Measurements from ENCODE around the gene TRIO.
A peak's percentile ranks its signal among the peaks of the same experiment; 100 is the strongest.

The TRIO gene

GRCh38 chr5:14107536-14107935, 35.6 kb upstream of the TRIO start:
- H3K9ac ChIP-seq (ENCODE audit: low read length): no peak overlapping the region
- H4K20me1 ChIP-seq (ENCODE audit: insufficient read depth, low read length): no peaks in the 10 kb centered on the region
- no peaks in the 10 kb centered on the region for H3K9me3 ChIP-seq (replicated peaks; ENCODE audit: insufficient read depth, low read length)
- no peak overlapping the region for H2AFZ ChIP-seq (ENCODE audit: low read length)
- H3F3A ChIP-seq (ENCODE audit: insufficient read depth, low read length): no peaks in the 10 kb centered on the region
- no peaks in the 10 kb centered on the region for H3K9me2 ChIP-seq (replicated peaks; ENCODE audit: insufficient read depth, low read length)
- no peaks in the 10 kb centered on the region for H3K36me3 ChIP-seq (replicated peaks; ENCODE audit: insufficient read depth, low read length)
- peaks cover 5% of the 10 kb centered on the region; the same call in 1 of the 2 replicates for H3K4me1 ChIP-seq (ENCODE audit: low read length)
- no peak for DNase-seq
- H3K27ac ChIP-seq (ENCODE audit: low read length): no peak overlapping the region
- TF ChIP-seq EZH2 (optimal IDR thresholded peaks at IDR 0.05; ENCODE audit: low read depth, low read length) (no peak), CTCF (IDR thresholded peaks at IDR 0.05; ENCODE audit: low read length) (no peak), EZH2phosphoT487 (IDR thresholded peaks at IDR 0.05; ENCODE audit: low read length) (no peak)
- H3K79me2 ChIP-seq (ENCODE audit: low read length): no peaks in the 10 kb centered on the region
- H3K27me3 ChIP-seq (replicated peaks; ENCODE audit: insufficient read depth, low read length): no peaks in the 10 kb centered on the region
- H3K4me3 ChIP-seq (ENCODE audit: low read length): no peak overlapping the region
- no peak overlapping the region for H3K4me2 ChIP-seq (ENCODE audit: low read depth, low read length)

- Histone ChIP-seq H3K27ac (ENCODE audit: low read length) (no peak overlapping the region), H3K9me3 (replicated peaks; ENCODE audit: insufficient read depth, low read length) (no peaks in the 10 kb centered on the region), H4K20me1 (ENCODE audit: insufficient read depth, low read length) (no peaks in the 10 kb centered on the region), H3F3A (ENCODE audit: insufficient read depth, low read length) (no peaks in the 10 kb centered on the region), H2AFZ (ENCODE audit: low read length) (peak overlapping the region; percentile 38), H3K4me2 (ENCODE audit: low read depth, low read length) (peak overlapping the region; percentile 14; the same call in 1 of the 2 replicates), H3K36me3 (replicated peaks; ENCODE audit: insufficient read depth, low read length) (no peaks in the 10 kb centered on the region), H3K4me3 (ENCODE audit: low read length) (no peak overlapping the region), H3K4me1 (ENCODE audit: low read length) (peaks cover 5% of the 10 kb centered on the region; the same call in 1 of the 2 replicates), H3K9me2 (replicated peaks; ENCODE audit: insufficient read depth, low read length) (no peaks in the 10 kb centered on the region), H3K9ac (ENCODE audit: low read length) (no peak overlapping the region), H3K27me3 (replicated peaks; ENCODE audit: insufficient read depth, low read length) (no peaks in the 10 kb centered on the region), H3K79me2 (ENCODE audit: low read length) (no peaks in the 10 kb centered on the region)
- peak; percentile 77 for TF ChIP-seq CTCF (IDR thresholded peaks at IDR 0.05; ENCODE audit: low read length)
- TF ChIP-seq EZH2phosphoT487 (IDR thresholded peaks at IDR 0.05; ENCODE audit: low read length): no peak
- TF ChIP-seq EZH2 (optimal IDR thresholded peaks at IDR 0.05; ENCODE audit: low read depth, low read length): no peak
- peak; percentile 75 for DNase-seq
Observed at GRCh38 chr5:14108170-14108996, 34.8 kb upstream of the TRIO start.

GRCh38 chr5:14109041-14109747, 33.9 kb upstream of the TRIO start:
- Histone ChIP-seq H3K4me2 (ENCODE audit: low read depth, low read length) (peak overlapping the region; percentile 14; the same call in 1 of the 2 replicates), H3K4me1 (ENCODE audit: low read length) (peaks cover 5% of the 10 kb centered on the region; the same call in 1 of the 2 replicates), H3K9me3 (replicated peaks; ENCODE audit: insufficient read depth, low read length) (no peaks in the 10 kb centered on the region), H3K4me3 (ENCODE audit: low read length) (no peak overlapping the region), H3K27me3 (replicated peaks; ENCODE audit: insufficient read depth, low read length) (no peaks in the 10 kb centered on the region), H2AFZ (ENCODE audit: low read length) (peak overlapping the region; percentile 38), H3K9me2 (replicated peaks; ENCODE audit: insufficient read depth, low read length) (no peaks in the 10 kb centered on the region), H3K9ac (ENCODE audit: low read length) (no peak overlapping the region), H4K20me1 (ENCODE audit: insufficient read depth, low read length) (no peaks in the 10 kb centered on the region), H3K79me2 (ENCODE audit: low read length) (no peaks in the 10 kb centered on the region), H3K27ac (ENCODE audit: low read length) (no peak overlapping the region), H3K36me3 (replicated peaks; ENCODE audit: insufficient read depth, low read length) (no peaks in the 10 kb centered on the region), H3F3A (ENCODE audit: insufficient read depth, low read length) (no peaks in the 10 kb centered on the region)
- DNase-seq: no peak
- TF ChIP-seq EZH2phosphoT487 (IDR thresholded peaks at IDR 0.05; ENCODE audit: low read length): no peak
- TF ChIP-seq CTCF (IDR thresholded peaks at IDR 0.05; ENCODE audit: low read length): no peak
- no peak for TF ChIP-seq EZH2 (optimal IDR thresholded peaks at IDR 0.05; ENCODE audit: low read depth, low read length)
